Astrocyte of the spinal cord (primary cell): ENCODE results near the gene CUBN.
A peak's percentile ranks its signal among the peaks of the same experiment; 100 is the strongest.

Source experiments
- DNase-seq: peaks from one replicate; pipeline ENCODE4 v3.0.0; 2011; ENCODE audit warnings: low read depth, low spot score
- H3K4me3 ChIP-seq: 2 replicates; pipeline ENCODE4 v1.5.1; 2011; ENCODE audit warnings: low read depth, mild to moderate bottlenecking, low read length, moderate library complexity
- in situ Hi-C: cut with HindIII; loops from 2 replicates; pipeline ENCODE4 v1.10.0; 2017; ENCODE audit warnings: low sequenced_read_pairs
- TF ChIP-seq, protein P1 (sequence below): IDR thresholded peaks from 2 replicates; pipeline ENCODE4 v1.5.1; 2012; ENCODE audit warnings: low read depth, mild to moderate bottlenecking, low read length, inconsistent platforms

The CUBN gene

GRCh38 chr10:17062493-17062892 lies 67.1 kb downstream of the CUBN start:
- DNase-seq, result peak; percentile 92
- in situ Hi-C loops, result no loop called here
- TF ChIP-seq, protein P1, sequence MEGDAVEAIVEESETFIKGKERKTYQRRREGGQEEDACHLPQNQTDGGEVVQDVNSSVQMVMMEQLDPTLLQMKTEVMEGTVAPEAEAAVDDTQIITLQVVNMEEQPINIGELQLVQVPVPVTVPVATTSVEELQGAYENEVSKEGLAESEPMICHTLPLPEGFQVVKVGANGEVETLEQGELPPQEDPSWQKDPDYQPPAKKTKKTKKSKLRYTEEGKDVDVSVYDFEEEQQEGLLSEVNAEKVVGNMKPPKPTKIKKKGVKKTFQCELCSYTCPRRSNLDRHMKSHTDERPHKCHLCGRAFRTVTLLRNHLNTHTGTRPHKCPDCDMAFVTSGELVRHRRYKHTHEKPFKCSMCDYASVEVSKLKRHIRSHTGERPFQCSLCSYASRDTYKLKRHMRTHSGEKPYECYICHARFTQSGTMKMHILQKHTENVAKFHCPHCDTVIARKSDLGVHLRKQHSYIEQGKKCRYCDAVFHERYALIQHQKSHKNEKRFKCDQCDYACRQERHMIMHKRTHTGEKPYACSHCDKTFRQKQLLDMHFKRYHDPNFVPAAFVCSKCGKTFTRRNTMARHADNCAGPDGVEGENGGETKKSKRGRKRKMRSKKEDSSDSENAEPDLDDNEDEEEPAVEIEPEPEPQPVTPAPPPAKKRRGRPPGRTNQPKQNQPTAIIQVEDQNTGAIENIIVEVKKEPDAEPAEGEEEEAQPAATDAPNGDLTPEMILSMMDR, result no peak
- H3K4me3 ChIP-seq, result no peak overlapping the region

DNA sequence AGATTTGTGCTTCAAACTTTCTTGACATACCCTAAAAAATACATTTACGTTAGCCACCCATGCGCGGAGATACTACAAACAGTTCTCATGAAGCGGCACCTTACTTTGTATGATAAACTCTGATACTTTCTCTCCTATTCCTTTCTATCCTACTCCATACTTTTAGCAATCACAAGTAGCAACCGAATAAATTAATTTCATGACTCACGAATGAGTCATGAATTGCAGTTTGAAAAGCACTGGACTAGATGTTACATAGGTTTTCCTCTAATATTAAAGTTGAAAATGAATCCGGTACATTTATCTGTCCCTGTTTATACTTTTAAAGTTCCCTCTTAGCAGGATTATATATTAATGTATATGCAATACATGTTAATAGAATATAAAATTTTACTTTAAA lies 67.6 kb downstream of the CUBN start:
- peak; percentile 93 for DNase-seq
- H3K4me3 ChIP-seq, result no peak overlapping the region
- in situ Hi-C loops, result no loop called here
- TF ChIP-seq, protein P1, result no peak

GRCh38 chr10:17061418-17061817 lies 68.2 kb downstream of the CUBN start:
- TF ChIP-seq, protein P1, result no peak
- DNase-seq, result peak; percentile 27
- in situ Hi-C loops, result no loop called here
- no peak overlapping the region for H3K4me3 ChIP-seq

- TF ChIP-seq, protein P1, result no peak
- in situ Hi-C loops, result no loop called here
Measured at GRCh38 chr10:17060289-17060688, 69.3 kb downstream of the CUBN start.

GRCh38 chr10:17059197-17059688 lies 70.4 kb downstream of the CUBN start:
- in situ Hi-C loops, result no loop called here
- TF ChIP-seq, protein P1, result no peak
- DNase-seq, result peak; percentile 95
- H3K4me3 ChIP-seq, result no peak overlapping the region

More at GRCh38 chr10:17060289-17060688, 69.3 kb downstream of the CUBN start:
- H3K4me3 ChIP-seq, result no peak overlapping the region
- DNase-seq, result no peak

DNA sequence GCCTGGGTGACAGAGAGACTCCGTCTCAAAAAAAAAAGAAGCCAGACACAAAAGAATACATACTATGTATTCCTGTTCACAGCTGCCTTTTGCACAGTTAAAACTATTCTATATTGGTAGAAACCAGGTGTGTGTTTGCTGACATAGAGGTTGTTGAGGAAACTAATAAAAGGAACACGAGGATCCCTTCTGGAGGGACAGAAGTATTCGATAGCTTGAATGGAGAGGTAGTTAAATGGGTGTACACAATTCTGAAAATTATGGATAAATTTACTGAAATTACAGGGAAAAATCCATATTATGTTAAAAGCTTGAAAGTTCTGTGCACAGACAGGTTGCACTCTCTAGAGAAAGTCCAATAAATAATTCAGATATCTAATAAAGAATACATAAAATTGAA lies 71.5 kb downstream of the CUBN start:
- DNase-seq, result no peak
- TF ChIP-seq, protein P1, result no peak
- no peak overlapping the region for H3K4me3 ChIP-seq
- in situ Hi-C loops, result no loop called here

- TF ChIP-seq, protein P1, result no peak
- H3K4me3 ChIP-seq, result no peak overlapping the region
- peak; percentile 67 for DNase-seq
- in situ Hi-C loops, result no loop called here
Measured at GRCh38 chr10:17056781-17057428, 72.7 kb downstream of the CUBN start.
